Liver (tissue), 9 donors: ENCODE measurements around the gene PHF23. TPM values are rescaled to one million over a fixed set of nuclear protein-coding genes. Genes with fewer than 3 reads are reported as not detected.
A peak's percentile ranks its signal among the peaks of the same experiment; 100 is the strongest.

Experiments used
- DNase-seq: peaks from one replicate; pipeline ENCODE4 v3.0.0-alpha.2; 2017; ENCODE audit warnings: low spot score
- H3K27ac ChIP-seq, 2 donors: one replicate each; pipeline ENCODE4 v1.7.0; 2013; ENCODE audit warnings: inconsistent platforms in 2 of 2, low read length in 2 of 2, control low read depth in 1 of 2, low read depth in 1 of 2, mild to moderate bottlenecking in 1 of 2
- H3K27me3 ChIP-seq, 4 donors: one replicate each; pipeline versions ENCODE4 v1.6.1 to v1.7.0; 2013; ENCODE audit warnings: low read length in 3 of 4, inconsistent platforms in 1 of 4, mild to moderate bottlenecking in 1 of 4, moderate library complexity in 1 of 4; ENCODE audit not compliant: control insufficient read depth in 4 of 4, insufficient read depth in 4 of 4
- H3K36me3 ChIP-seq, 4 donors: one replicate each; pipeline versions ENCODE4 v1.6.1 to v1.7.0; 2013; ENCODE audit warnings: low read length in 3 of 4, mild to moderate bottlenecking in 3 of 4, low read depth in 1 of 4, moderate library complexity in 1 of 4; ENCODE audit not compliant: control insufficient read depth in 4 of 4, insufficient read depth in 3 of 4
- H3K4me1 ChIP-seq, 4 donors: one replicate each; pipeline versions ENCODE4 v1.6.1 to v1.7.0; 2013; ENCODE audit warnings: low read length in 3 of 4, mild to moderate bottlenecking in 3 of 4, moderate library complexity in 1 of 4; ENCODE audit not compliant: control insufficient read depth in 4 of 4, insufficient read depth in 4 of 4
- H3K4me3 ChIP-seq, 3 donors: one replicate each; pipeline versions ENCODE4 v1.6.1 to v1.7.0; 2013; ENCODE audit warnings: low read length in 3 of 3, control low read depth in 1 of 3, low read depth in 1 of 3, mild to moderate bottlenecking in 1 of 3
- H3K9ac ChIP-seq, 2 donors: one replicate each; pipeline ENCODE4 v1.7.0; 2013; ENCODE audit warnings: low read length in 2 of 2, mild to moderate bottlenecking in 2 of 2, moderate library complexity in 2 of 2, control low read depth in 1 of 2, low read depth in 1 of 2
- H3K9me3 ChIP-seq, 4 donors: one replicate each; pipeline versions ENCODE4 v1.6.1 to v1.7.0; 2013; ENCODE audit warnings: low read length in 3 of 4; ENCODE audit not compliant: control insufficient read depth in 4 of 4
- ATF3 ChIP-seq: IDR thresholded peaks from 2 replicates; pipeline ENCODE4 v1.6.1; 2016; ENCODE audit warnings: antibody characterized with exemption
- CTCF ChIP-seq: fragments of 150-350 bp; IDR thresholded peaks from 2 replicates; pipeline ENCODE4 v1.5.1; 2017; ENCODE audit warnings: improper control_type of control experiment, low read depth, low read length; ENCODE audit not compliant: missing input control
- EGR1 ChIP-seq, 2 donors: IDR thresholded peaks; 2 replicates each; pipeline ENCODE4 v1.6.1; 2016 to 2018; ENCODE audit warnings: antibody characterized with exemption in 2 of 2, low read depth in 2 of 2
- FOXA1 ChIP-seq: IDR thresholded peaks from 2 replicates; pipeline ENCODE4 v1.6.1; 2016; ENCODE audit warnings: antibody characterized with exemption
- FOXA2 ChIP-seq: IDR thresholded peaks from 2 replicates; pipeline ENCODE4 v1.6.1; 2016; ENCODE audit warnings: antibody characterized with exemption
- GABPA ChIP-seq, 2 donors: IDR thresholded peaks in 1 of 2; conservative IDR thresholded peaks in 1 of 2; 2 replicates each; pipeline ENCODE4 v1.6.1; 2016; ENCODE audit warnings: antibody characterized with exemption in 2 of 2, mild to moderate bottlenecking in 1 of 2, moderate library complexity in 1 of 2
- HNF4A ChIP-seq, 2 donors: conservative IDR thresholded peaks; 2 replicates each; pipeline ENCODE4 v1.6.1; 2016; ENCODE audit warnings: antibody characterized with exemption in 2 of 2, mild to moderate bottlenecking in 2 of 2
- JUND ChIP-seq, 2 donors: IDR thresholded peaks; 2 replicates each; pipeline ENCODE4 v1.6.1; 2016; ENCODE audit warnings: antibody characterized with exemption in 2 of 2
- NR2F2 ChIP-seq: IDR thresholded peaks from 2 replicates; pipeline ENCODE4 v1.6.1; 2016; ENCODE audit warnings: antibody characterized with exemption
- REST ChIP-seq: IDR thresholded peaks from 2 replicates; pipeline ENCODE4 v1.6.1; 2016; ENCODE audit warnings: antibody characterized with exemption, mild to moderate bottlenecking
- RXRA ChIP-seq, 2 donors: IDR thresholded peaks; 2 replicates each; pipeline ENCODE4 v1.6.1; 2017 to 2018; ENCODE audit warnings: antibody characterized with exemption in 2 of 2, mild to moderate bottlenecking in 1 of 2
- SP1 ChIP-seq: IDR thresholded peaks from 2 replicates; pipeline ENCODE4 v1.6.1; 2018; ENCODE audit warnings: antibody characterized with exemption, mild to moderate bottlenecking
- TAF1 ChIP-seq: conservative IDR thresholded peaks from 2 replicates; pipeline ENCODE4 v1.6.1; 2016; ENCODE audit warnings: antibody characterized with exemption, mild to moderate bottlenecking
- YY1 ChIP-seq: IDR thresholded peaks from 2 replicates; pipeline ENCODE4 v1.6.1; 2016; ENCODE audit warnings: antibody characterized with exemption, mild to moderate bottlenecking
- WGBS: extraction: QIAGEN DNeasy Blood & Tissue Kit; methylation state at CpG from one replicate; pipeline ENCODE4 v1.1.7; 2013; 5-methylcytosine and 5-hydroxymethylcytosine counted together
- polyA plus RNA-seq, 2 donors: library from polyadenylated mRNA; stranded (reverse) in 1 of 2; unstranded in 1 of 2; fragments of 200-250 nt in 1 of 2; fragments of >200 nt in 1 of 2; fragmentation: Nextera tagmentation in 1 of 2; extraction: Ambion mirVana in 1 of 2; gene quantifications; one replicate each; pipeline versions ENCODE4 v1.2.1 to v1.2.3, GENCODE V29; 2013 to 2015
- total RNA-seq, 2 donors: library from RNA; depleted of rRNA; stranded (reverse); fragments of >200 nt; gene quantifications; one replicate each; pipeline ENCODE4 v1.2.3, GENCODE V29; 2014
- TF ChIP-seq, protein P1 (sequence below): IDR thresholded peaks from 2 replicates; pipeline ENCODE4 v1.6.1; 2016; ENCODE audit warnings: antibody characterized with exemption
- TF ChIP-seq, protein P2 (sequence below): IDR thresholded peaks from 2 replicates; pipeline ENCODE4 v1.6.1; 2016; ENCODE audit warnings: antibody characterized with exemption
- donor health status: healthy.
- donor health status: healthy.
- donor health status: healthy.
- donor health status: healthy.
- donor health status: healthy.

PHF23 gene
- total and polyA plus RNA-seq, 4 donors, result 14.0 to 18.3 (median 15.2) TPM

- H3K9me3 ChIP-seq, result no peaks in the 10 kb centered on the region
- H3K36me3 ChIP-seq, result no peaks in the 10 kb centered on the region
- peaks cover 13 to 49% (median 27%) of the 10 kb centered on the region in 4 donors for H3K4me1 ChIP-seq
- no peak overlapping the region for H3K9ac ChIP-seq
- H3K27me3 ChIP-seq, result no peaks in the 10 kb centered on the region
- peak overlapping the region in 1 of 3 donors; percentile 63 for H3K4me3 ChIP-seq
- TF ChIP-seq ATF3 (no peak), SP1 (no peak), FOXA1 (no peak), CTCF (no peak), RXRA (IDR thresholded peaks at IDR 0.05) (no peak), YY1 (no peak), EGR1 (IDR thresholded peaks at IDR 0.05; ENCODE audit: low read depth in 2 of 2) (no peak), NR2F2 (no peak), TAF1 (no peak), GABPA (IDR thresholded peaks at IDR 0.05 in 1 of 2, conservative IDR thresholded peaks at IDR 0.05 in 1 of 2) (no peak), REST (no peak), JUND (IDR thresholded peaks at IDR 0.05) (no peak), HNF4A (conservative IDR thresholded peaks at IDR 0.05) (no peak), FOXA2 (no peak)
- TF ChIP-seq, protein P1, sequence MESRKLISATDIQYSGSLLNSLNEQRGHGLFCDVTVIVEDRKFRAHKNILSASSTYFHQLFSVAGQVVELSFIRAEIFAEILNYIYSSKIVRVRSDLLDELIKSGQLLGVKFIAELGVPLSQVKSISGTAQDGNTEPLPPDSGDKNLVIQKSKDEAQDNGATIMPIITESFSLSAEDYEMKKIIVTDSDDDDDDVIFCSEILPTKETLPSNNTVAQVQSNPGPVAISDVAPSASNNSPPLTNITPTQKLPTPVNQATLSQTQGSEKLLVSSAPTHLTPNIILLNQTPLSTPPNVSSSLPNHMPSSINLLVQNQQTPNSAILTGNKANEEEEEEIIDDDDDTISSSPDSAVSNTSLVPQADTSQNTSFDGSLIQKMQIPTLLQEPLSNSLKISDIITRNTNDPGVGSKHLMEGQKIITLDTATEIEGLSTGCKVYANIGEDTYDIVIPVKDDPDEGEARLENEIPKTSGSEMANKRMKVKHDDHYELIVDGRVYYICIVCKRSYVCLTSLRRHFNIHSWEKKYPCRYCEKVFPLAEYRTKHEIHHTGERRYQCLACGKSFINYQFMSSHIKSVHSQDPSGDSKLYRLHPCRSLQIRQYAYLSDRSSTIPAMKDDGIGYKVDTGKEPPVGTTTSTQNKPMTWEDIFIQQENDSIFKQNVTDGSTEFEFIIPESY, result no peak
- TF ChIP-seq, protein P2, sequence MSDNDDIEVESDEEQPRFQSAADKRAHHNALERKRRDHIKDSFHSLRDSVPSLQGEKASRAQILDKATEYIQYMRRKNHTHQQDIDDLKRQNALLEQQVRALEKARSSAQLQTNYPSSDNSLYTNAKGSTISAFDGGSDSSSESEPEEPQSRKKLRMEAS, result no peak
- WGBS, result 12% methylated on average over 26 of the region's 26 CpGs
- H3K27ac ChIP-seq, result no peak overlapping the region
- peak; percentile 43 for DNase-seq
These were observed 23.9 kb upstream of the PHF23 start for GRCh38 chr17:7262935-7263800.
